Brain microvascular endothelial cell (primary cell): ENCODE results near the gene OS9.

Experiments used
- DNase-seq: peaks from one replicate; pipeline ENCODE4 v3.0.0-alpha.2; 2020
- H3K27ac ChIP-seq: fragments of 250-450 bp; sonication (Bioruptor Pico); 2 replicates; pipeline ENCODE4 v1.5.1; 2020; ENCODE audit warnings: mild to moderate bottlenecking, moderate library complexity
- H3K27me3 ChIP-seq: fragments of 250-450 bp; sonication (Bioruptor Pico); replicated peaks from 2 replicates; pipeline ENCODE4 v1.5.1; 2020; ENCODE audit warnings: mild to moderate bottlenecking
- H3K36me3 ChIP-seq: fragments of 250-450 bp; sonication (Bioruptor Pico); replicated peaks from 2 replicates; pipeline ENCODE4 v1.5.1; 2020; ENCODE audit warnings: mild to moderate bottlenecking
- H3K4me3 ChIP-seq: 2 replicates; pipeline ENCODE4 v1.5.1; 2011; ENCODE audit warnings: low read depth, mild to moderate bottlenecking, control low read depth, low read length, moderate library complexity
- in situ Hi-C: cut with HindIII; loops from 2 replicates; pipeline ENCODE4 v1.10.0; 2017; ENCODE audit warnings: low sequenced_read_pairs, low pct_ligation_motif_present
- TF ChIP-seq, protein P1 (sequence below): IDR thresholded peaks from 2 replicates; pipeline ENCODE4 v1.5.1; 2011; ENCODE audit warnings: low read depth, mild to moderate bottlenecking, moderate library complexity, low read length, control low read depth, inconsistent platforms; ENCODE audit errors: missing control alignments

The OS9 gene

DNA sequence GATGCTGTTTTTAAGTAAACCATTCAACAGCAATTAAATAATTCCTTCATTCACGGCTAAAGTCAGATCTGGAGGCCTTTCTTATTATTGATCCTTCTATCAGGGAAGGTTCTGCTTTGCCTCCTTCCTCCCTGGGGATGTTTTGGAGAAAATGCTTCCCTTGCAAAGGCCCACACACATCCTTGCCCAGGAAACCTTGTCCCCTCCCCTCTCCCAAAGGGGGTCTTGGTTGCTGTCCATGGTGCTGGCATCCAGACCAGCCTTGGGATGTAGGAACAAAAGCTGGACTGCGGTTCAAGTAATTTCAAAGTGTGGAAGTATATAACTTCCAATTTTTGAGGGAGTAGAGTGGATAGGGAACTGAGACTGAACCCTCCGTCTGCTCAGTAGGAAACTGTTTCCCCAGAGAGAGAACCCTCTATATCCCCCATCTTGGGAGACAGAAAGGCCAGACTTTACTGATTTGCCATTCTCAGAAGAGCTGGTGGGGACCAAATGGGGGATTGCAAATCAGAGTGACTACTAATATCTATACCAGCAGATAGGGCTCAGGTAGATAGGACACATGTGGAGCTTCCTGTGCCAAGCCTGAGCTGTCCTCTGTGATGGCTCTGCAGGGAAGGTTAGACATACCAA lies 66.5 kb downstream of the OS9 start:
- in situ Hi-C loops, result no loop called here
- Histone ChIP-seq H3K27ac (no peak overlapping the region), H3K4me3 (no peak overlapping the region), H3K27me3 (peaks cover 18% of the 10 kb centered on the region), H3K36me3 (no peaks in the 10 kb centered on the region)
- no peak for DNase-seq
- TF ChIP-seq, protein P1, sequence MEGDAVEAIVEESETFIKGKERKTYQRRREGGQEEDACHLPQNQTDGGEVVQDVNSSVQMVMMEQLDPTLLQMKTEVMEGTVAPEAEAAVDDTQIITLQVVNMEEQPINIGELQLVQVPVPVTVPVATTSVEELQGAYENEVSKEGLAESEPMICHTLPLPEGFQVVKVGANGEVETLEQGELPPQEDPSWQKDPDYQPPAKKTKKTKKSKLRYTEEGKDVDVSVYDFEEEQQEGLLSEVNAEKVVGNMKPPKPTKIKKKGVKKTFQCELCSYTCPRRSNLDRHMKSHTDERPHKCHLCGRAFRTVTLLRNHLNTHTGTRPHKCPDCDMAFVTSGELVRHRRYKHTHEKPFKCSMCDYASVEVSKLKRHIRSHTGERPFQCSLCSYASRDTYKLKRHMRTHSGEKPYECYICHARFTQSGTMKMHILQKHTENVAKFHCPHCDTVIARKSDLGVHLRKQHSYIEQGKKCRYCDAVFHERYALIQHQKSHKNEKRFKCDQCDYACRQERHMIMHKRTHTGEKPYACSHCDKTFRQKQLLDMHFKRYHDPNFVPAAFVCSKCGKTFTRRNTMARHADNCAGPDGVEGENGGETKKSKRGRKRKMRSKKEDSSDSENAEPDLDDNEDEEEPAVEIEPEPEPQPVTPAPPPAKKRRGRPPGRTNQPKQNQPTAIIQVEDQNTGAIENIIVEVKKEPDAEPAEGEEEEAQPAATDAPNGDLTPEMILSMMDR, result no peak

DNA sequence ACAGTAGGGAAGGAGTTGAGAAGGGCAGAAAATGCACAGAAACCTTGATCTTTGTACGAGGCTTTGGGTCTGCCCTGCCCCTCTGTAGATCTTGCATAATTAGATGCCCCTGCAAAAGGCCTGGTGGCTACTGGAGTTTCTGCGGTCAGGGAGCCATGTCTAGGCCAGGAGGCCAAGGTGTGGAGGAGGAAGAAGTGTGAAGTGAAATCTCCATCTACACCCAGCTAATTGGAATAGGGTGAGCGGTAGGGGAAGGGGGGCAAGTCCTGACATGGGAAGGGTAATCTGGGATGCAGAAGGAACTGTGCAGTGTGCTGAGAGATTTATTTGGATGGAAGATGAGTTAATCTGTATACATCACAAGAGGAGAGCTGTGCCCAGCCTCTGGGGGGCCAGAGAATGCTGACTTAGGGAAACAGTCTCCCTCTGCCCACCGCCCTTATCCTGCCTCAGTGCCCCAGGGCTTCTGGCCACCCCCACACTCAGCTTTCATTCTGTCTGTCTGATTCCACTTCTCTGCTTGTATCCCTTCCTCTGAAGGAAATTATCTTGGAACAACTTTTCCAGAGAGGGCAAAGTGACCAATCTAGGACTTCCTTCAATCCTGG lies 67.6 kb downstream of the OS9 start:
- H3K27ac ChIP-seq, result no peak overlapping the region
- TF ChIP-seq, protein P1, result no peak
- no peaks in the 10 kb centered on the region for H3K36me3 ChIP-seq
- H3K27me3 ChIP-seq, result peaks cover 27% of the 10 kb centered on the region
- H3K4me3 ChIP-seq, result no peak overlapping the region
- in situ Hi-C loops, result no loop called here
- no peak for DNase-seq

DNA sequence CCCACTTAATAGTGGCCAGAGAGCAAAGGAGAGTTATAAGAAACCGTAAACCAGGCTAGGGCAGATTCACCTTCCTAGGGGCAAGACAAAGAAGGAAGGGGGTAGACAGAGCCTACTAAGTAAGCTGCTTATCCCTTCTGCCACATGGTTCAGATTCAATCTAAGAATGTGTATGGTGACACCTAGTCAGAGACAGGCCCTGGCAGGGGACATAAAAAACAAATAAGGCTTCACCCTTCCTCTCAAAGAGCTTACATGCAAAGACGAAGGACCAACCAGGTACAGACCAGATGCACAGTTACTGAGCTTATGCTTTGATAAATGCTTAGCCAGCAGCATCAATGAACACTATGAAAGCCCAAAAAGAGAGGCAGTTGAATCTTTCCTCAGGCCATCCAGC lies 68.5 kb downstream of the OS9 start:
- Histone ChIP-seq H3K27me3 (peaks cover 27% of the 10 kb centered on the region), H3K4me3 (no peak overlapping the region), H3K27ac (no peak overlapping the region), H3K36me3 (no peaks in the 10 kb centered on the region)
- DNase-seq, result no peak
- TF ChIP-seq, protein P1, result no peak
- in situ Hi-C loops, result no loop called here

DNA sequence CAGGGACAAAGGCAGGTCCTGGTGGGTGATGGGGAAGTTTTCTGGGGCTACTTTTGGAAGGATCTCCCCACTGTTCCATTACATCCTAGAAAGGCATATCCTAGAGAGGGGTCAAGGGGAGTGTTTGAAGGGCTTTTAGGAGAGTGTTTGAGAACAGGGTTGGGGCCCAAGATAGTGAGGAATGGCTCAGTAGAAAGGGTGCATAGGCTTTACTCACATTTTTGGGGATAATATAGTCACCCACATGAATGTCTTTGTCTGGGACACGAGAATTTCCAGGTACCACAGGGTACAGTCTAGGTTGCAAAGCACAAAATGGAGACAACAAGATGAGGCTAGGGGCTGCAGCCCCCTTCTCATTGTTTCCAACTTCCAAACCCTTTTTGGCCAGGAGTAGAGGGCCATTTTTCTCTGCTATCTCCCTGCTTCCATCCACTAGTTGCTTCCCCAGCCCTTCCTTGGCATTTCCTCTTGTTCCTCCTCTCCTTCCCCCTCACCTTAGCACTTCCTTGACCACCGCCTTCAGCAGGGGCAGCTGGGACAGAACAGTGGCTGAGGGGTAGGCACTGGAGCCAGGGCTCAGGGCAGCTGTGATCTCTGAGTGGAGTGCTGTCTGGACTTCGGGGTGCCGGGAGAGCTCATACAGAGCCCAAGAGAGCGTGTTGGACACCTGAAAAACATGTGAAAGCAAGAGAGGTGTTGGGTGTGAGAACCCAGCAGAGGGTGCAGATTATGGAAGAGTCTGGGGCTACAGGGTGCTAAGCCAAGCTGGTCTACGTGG lies 70.1 kb downstream of the OS9 start:
- TF ChIP-seq, protein P1, result no peak
- Histone ChIP-seq H3K27me3 (peaks cover 27% of the 10 kb centered on the region), H3K27ac (no peak overlapping the region), H3K36me3 (peaks cover 1% of the 10 kb centered on the region), H3K4me3 (no peak overlapping the region)
- in situ Hi-C loops, result no loop called here
- no peak for DNase-seq

DNA sequence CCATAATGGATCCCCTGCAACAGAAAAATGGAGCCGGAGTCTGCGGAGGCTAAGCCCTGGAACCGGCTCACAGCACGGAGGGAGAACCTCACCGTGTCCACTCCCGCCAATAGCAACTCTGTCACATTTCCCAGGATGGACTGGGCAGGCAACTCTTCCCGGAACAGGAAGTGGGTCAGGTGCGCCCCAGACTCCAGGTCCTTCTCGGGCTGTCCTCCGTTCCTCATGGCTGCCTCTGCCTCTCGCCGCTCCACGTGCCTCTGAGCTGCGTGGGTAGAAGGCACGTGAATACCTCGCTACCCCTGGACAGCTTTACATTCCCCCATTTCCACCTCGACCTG lies 70.7 kb downstream of the OS9 start:
- TF ChIP-seq, protein P1, result no peak
- peaks cover 6% of the 10 kb centered on the region for H3K36me3 ChIP-seq
- peaks cover 27% of the 10 kb centered on the region for H3K27me3 ChIP-seq
- no peak overlapping the region for H3K27ac ChIP-seq
- DNase-seq, result no peak
- H3K4me3 ChIP-seq, result peak overlapping the region; percentile 39
- in situ Hi-C loops, result no loop called here
